ENCODE measurements around the gene TENT4A.

DNA sequence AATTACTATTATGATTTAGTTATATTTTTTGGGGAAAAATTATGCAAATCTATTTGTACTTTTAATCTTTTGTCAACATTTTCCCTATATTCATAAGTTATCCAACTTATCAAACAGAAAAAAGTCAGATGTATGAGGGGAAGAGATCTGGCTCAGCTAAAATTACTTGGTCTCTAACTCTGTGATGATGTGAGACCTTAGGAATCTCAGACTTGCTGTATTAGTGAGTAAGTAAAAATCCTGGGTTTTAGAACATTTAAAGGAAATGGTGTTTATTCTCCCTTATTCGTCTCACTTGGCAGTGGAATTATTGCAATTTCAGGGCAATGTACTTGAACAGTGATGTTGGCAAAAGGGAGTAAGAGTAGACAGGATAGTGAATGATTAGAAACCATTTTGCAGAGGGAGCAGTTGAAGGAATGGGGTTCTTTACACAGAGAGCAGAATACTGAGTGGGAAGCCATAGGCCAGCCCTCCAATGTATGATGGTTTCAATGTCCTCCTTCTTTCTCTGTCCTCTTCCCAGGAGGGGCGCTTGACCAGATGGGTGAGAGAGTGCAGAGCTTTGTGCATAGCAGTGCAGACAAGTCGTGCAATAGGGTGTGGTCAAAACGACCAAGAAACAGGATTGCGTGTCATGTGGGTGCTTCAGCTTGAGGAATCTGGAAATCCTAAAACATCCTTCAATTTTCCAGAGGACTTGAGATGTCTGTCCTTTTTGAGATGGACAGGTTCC, 91.7 kb downstream of the TENT4A start:
- TF ChIP-seq CTCF (IDR thresholded peaks at IDR 0.05; ENCODE audit: poor library complexity) (no peak), EZH2 (IDR thresholded peaks at IDR 0.05; ENCODE audit: borderline replicate concordance) (no peak), EZH2phosphoT487 (IDR thresholded peaks at IDR 0.05; ENCODE audit: low read depth, severe bottlenecking, unreplicated experiment) (no peak)

Data from hepatocyte (in vitro differentiated cells).